ENCODE data around the gene ANAPC4. TPM values are rescaled to one million over a fixed set of nuclear protein-coding genes. Genes with fewer than 3 reads are reported as not detected.

The ANAPC4 gene
- total RNA-seq, 1 donor from 2014 or later = 36.4 TPM

DNA sequence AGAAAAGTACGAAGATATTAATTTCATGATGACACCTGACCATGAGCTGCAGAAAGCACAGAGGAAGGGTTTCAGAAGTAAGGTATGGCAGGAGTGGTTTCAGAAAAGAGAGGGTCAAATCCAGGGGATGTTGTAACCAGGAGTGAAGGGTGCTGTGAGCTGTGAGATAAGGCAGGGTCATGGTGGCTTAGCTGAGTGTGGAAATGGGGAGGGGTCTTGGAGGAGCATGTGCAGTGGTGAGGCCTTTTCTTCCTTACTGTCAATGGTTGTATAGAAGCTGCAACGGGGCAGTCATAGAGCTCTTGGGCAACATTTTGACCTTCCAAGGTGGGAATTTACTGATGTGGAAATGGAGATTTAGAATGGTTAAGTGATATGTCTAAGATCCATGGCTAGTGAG lies 2.5 kb downstream of the ANAPC4 start:
- DNase-seq = no peak

DNA sequence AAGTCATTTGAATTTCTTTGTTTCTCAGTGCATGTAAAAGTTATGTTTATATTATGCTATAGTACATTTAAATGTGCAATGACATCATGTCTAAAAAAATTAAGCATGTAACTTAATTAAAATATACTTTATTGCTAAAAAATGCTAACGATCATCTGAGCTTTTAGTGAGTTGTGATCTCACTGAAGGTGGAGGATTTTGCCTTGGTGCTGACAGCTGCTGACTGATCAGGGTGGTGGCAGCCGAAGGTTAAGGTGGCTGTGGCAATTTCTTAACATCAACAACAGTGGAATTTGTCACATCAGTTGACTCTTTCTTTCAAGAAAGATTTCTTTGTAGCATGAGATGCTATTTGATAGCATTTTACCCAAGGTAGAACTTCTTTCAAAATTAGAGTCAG lies 6.6 kb downstream of the ANAPC4 start:
- DNase-seq = no peak

DNA sequence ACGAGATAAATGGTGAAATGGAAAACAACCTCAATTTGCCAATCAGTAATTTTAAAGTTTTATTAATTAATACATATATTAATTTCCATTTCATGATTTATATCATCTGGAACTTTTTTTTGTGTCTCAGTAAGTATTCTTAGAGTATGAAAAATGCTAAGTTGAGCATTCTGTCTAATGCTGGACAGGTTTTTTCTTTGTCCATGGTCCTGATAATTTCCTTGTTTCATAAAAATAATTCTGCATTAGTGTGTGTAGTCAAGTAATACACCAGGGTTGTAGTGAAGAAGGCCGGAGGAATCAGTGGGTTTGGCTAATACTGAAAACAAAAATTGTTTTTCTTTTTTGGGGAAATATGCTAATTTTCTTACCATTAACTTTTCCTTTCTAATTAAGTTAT lies 9.9 kb downstream of the ANAPC4 start:
- DNase-seq = no peak

DNA sequence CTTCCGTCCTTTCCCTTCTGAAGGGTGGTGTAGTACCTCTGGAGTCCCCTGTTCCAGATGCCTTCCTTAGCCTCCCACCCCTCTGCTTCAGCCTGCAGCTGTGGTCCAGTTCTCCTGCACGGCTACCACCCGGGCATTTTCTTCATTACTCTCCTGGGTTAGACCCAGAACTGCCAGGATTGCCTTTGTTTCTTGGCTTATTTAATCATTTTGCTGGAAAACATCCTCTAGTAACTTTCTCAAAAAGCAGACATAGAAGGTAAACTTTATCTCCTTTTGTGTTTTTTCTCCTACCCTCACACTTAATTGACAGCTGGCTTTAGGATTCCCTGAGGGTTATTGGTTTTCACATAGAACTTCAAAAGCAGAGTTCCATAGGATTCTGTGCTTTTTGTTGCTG lies 20.2 kb downstream of the ANAPC4 start:
- DNase-seq = no peak

DNA sequence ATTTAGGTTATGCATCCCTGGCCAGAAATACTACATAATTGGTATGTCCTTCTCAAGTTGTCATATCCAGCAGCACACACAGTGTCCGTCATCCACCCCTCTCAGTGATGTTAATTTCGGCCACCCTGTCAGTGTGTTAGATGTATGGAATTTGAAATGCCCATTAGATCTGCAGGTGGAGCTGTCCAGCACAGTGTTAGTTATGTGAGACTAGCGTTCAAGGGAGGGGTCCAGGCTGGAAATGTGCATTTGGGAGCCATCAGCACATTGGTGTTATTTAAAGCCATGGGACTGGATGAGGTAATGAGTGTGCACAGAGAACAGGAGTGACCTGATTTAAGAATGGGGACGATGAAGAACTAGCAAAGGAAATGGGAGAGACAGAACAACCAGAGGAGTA lies 22.4 kb downstream of the ANAPC4 start:
- DNase-seq = peak; percentile 17

DNA sequence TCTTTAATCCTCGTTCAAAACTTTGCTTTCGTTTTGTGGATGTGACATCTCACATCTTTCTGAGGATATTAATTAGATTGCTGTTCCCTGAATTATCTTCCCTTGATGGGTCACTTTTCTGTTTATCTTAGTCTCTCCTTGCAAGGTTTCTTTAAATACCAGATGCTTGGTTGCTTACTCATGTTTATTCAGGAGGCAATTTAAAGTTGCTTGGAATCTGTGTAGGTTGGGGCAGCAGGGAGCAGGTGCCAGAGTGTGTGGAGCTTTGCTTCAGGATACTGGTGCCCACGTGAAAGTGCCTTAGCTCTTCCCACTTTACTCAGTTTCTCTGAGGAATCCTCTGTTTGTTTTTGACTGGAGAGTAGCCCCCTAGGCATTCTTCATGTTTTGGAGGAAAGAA lies 24.0 kb downstream of the ANAPC4 start:
- no peak for DNase-seq

DNA sequence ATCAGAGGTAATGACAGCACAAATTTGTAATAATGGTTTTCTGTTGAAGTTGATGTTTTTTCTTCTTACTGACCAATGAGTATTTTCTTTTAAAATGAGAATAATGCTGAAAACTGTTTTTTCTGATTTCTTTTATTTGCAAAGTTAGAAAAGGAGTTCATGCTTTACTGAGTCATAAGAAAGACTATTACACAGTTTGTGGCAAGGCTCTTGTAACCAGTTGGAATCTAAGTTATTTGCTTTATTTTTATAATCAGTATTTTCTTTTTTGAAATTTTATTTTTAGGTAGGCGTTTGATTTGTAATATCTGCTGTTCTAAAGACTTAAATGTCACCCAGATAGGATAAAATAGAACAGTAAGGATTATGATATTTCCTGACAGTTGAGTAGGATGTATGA lies 25.5 kb downstream of the ANAPC4 start:
- DNase-seq = no peak

DNA sequence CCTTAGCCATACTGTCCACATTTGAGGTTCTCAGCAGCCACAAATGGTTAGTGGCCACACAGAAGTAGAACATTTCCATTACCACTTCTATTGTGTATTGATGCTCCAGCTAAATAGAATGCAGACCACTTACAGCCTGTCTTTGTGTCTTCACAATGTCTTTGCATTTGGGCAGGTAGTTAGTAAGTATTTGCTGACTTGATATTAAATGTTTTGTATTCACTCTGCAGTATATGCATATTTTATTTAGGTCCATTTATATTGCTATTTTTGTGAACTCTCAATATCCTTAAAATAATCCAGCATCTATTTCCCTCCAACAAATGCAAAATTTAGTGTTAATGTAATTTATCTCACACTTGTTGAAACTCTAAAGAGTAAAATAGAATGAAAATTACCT lies 26.6 kb downstream of the ANAPC4 start:
- DNase-seq = no peak

DNA sequence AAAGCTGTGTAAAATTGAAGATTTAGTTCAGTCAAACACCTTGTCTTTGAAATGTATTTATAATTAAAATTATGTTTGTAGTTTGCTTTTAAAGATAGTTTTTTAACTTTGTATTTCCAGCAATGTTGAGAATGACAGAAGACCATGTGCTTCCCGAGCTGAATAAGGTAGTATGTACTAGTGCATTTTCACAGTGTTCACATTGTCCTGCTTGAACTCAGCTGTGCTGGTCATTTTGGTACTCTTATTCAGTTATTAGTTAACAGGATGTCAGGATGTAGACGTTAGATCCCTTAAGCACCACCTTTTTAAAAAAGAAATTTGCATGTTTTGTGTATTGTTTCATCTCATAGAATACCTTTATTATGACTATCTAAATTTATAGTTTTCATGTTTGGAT lies 28.4 kb downstream of the ANAPC4 start:
- DNase-seq = no peak

DNA sequence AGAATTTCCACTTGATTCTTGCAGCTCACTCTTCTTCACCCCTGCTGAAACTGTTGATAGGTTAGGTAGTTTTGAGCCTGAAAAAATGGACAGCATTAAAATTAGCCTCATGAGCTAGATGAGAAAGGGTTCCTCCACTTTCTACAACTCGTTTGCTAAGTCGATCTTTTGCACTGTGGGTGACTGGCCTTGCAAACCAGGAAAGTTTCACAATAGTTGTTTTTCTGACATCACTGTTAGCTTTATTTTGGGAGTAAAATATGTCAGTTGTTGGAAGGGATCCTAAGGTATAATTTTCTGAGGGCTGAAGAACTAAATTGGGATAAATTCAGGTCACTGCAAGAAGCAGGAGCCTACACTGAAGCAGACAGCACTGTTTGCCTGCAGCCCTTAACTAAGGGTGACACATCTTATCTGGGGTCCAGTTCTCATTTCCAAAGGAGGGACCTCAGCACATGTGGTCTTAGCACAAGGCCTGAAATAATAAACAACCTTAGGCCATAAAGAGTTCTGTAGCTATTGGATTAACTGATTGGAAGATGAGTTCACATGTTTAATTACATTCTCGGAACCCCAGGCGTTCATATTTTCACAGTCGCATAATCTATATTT lies 29.1 kb downstream of the ANAPC4 start:
- peak; percentile 13 for DNase-seq

DNA sequence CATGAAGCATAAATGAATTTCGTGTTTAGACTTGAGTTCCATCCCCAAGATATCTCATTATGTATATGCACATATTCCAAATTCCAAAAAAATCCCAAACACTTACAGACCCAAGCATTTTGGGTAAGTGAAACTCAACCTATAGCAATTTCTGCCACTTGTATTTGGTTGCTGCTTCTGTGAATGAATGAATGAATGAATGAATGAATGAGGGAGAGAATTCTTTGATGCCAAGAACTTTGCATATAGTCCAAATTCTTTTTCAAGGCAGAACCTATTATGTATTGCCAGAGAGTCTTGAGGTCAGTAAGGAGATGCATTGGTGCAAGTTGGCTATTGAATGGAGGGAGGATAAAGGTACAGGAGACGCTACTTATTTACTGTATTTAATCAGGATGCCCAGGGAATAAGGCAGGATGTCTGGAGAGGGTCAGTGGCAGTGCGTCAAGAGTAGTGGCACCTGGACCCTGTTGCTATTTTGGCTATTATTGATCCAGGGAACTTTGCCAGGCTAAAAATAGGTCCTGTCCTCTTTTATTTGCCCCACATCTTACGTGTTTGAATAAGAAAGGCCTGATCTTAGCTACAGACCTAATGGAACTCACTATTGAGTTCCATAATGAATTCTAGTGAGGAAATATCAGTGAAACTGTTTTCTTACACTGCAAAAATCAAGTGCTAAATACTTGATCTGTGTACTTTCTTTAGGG lies 33.9 kb downstream of the ANAPC4 start:
- DNase-seq = no peak

DNA sequence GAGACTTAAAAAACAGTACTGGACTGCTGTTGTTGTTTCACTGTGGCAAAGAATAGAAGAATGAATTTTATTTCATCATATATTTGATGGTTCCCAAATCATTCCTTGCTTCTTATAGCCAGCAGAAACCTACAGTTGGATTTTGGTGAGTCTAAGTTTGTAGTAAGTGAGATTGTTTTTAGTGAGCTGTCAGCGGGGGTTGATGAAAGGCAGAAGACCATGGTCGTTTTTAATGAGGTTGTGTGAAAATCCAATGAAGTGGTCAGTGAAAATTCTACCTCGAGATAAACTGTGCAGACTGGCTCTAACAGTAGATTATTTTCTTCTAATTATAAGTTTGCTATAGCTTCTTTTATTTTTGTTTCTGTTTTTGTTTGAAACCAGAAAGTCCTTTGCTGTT lies 36.2 kb downstream of the ANAPC4 start:
- no peak for DNase-seq

DNA sequence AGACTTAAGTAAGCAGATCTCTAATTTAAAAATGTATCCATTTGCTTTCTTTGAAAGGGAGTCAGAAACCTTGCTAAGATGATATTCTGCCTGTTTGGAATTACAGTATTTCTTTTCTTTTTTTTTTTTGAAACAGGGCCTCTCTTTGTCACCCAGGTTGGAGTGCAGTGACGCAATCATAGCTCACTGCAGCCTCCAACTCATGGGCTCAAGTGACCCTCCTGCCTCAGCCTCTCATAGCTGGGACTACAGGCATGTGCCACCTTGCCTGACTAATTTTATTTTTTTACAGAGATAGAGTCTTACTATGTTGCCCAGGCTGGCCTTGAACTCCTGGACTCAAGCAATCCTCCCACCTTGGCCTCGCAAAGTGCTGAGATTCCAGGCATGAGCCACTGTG lies 40.0 kb downstream of the ANAPC4 start:
- DNase-seq = no peak

DNA sequence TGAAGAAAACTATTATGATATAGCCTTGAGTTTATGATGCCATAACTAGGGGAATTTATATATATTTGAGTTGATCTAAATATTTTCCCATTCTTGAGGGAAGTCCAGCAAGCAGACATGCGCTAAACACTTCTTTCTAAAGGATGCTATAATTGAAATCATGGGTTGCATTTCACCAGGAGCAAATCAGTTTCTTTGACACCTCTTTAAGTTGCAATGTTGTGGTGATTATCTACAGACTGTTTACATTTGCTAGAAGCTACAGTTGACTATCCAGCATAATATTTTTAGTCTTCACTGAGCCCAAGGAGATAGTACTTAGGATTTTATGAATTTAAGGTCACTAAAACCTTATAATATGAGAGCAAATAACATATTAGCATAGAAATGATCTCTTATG lies 43.9 kb downstream of the ANAPC4 start:
- DNase-seq = no peak

DNA sequence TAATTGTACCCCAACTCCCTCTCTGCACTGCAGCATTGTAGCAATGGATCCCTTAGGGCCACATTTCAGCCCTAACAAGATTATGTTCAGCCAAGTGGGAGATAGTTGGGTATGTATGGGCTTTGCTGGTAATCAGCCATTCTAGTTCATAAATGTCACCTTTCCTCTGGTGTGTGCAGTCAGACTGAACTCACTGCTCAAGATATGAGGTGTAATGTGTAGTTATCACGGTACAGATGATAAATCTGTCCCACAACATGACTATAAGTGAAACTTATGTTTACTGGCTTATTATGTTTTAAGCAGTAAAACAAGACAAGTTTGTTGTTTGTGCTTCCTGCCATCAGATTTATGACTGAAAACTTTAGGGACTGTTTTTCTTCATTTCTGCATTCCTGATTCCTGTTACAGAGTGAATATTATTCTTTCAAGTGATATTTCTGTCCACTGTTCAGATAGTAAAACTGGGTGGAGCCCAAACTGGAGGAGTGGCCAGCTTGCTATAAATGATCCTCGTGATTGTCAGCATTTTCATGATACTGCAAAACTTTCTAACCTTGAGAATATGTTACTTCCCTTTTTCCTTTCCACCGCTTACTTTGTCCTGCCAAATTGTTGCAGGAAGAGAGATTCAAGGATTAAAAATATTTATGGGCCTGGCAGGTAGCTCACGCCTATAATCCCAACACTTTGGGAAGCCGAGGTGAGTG lies 44.9 kb downstream of the ANAPC4 start:
- DNase-seq = no peak

DNA sequence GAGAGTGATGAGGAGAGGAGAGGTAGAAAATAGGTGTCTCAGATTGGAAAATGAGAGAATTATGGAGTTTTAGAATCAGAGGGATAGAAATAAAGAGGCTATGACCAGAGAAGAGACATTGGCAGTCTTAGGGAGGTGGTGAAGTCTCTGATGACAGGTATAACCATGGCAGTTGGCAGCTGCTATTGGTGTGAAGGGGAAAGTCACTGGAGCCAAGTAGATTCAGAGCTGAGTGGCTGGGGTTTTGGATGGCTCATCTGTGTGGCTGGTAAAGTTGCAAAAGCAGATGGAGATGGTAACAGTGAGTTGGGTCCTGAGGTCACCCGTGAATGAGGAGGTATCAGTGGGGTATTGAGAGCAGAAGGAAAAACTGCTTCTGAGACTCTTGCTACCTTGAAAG lies 46.5 kb downstream of the ANAPC4 start:
- no peak for DNase-seq

DNA sequence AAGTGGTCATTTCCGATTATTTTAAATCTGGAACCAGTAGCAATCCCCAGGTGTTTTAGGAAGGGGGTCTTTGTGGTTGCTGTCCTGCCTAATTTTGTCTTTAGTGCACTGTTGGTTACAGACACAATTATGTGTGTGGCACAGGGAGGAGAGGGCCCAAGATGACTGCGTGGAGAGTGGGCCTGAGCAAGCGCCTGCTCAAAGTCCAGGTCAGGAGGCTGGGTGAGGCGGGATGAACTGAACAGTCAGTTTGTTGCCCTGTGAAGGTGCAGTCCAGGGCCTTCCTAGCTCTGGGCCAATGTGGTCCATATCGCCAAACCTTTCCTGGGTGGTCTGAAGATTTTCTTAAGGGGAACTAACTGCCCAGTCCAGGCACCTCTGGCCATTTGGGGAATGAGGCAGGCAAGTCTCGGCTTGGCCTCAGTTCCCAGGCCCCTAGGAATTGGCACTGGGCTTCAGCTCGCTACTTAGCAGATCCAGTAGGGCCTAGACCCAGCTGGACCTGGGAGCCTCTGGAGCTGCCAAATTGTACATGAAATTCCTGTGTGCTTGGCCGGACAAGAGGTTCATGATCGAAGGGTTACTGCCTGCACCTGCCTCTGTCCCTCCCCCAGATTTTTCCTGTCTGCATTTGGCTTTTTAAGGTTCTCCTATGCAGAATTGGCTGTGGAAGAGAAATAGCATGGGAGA lies 47.6 kb downstream of the ANAPC4 start:
- DNase-seq = peak; percentile 53

DNA sequence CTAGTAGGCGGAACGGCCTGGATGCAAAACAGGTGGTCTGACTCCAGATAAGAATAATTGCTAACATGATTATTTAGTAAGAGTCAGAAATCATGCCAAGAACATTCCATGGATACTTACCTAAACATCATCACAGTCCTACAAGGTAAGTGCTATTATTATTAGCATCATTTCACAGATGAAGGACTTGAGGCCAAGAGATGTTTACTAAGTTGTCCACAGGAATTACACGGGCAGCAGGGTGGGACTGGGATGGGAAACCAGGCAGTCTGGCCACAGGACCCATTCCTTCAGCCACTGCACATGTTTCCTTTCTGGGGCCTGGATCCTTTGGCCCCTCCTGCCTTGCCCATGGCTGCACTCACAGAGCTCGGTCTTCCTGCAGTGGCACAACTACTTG lies 48.3 kb downstream of the ANAPC4 start:
- no peak for DNase-seq

DNA sequence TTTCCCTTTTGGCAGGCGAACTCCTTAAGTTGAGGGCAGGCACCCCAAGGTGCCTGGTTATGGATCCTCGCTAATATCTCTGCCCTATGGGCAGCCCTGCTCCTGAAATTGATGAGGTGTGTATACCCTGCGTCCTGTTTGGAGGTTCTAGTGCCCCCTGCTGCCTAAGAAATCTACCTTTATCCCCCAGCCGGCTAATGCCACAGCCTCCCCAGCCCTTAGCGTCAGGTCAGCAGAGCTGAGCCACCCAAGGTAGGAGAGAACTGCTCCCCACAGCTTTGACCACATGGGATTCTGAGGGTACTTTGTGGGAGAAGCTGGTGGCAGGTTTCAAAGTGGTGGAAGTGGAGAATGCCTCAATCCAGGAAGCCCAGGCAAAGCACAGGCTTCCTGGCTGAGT lies 50.8 kb downstream of the ANAPC4 start:
- no peak for DNase-seq

DNA sequence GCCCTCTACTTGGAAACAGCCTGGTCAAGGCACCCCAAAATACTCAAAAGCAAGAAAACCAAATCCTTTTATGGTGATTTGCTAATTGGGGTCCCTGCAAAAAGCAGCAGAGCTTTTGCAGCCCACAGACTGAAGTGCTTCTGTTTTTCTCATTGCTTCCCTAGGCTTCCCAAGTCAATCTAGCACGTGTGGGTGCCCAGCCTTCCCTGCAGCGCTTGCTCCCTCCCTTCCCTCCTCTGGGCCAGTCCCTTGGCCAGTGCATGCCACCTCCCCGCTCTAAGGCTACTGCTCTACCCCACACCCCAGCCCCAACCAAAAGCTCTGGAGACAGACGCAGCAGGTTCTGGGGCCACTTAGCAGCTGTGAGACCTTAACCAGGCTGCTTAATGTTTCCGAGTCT lies 53.6 kb downstream of the ANAPC4 start:
- DNase-seq = no peak

DNA sequence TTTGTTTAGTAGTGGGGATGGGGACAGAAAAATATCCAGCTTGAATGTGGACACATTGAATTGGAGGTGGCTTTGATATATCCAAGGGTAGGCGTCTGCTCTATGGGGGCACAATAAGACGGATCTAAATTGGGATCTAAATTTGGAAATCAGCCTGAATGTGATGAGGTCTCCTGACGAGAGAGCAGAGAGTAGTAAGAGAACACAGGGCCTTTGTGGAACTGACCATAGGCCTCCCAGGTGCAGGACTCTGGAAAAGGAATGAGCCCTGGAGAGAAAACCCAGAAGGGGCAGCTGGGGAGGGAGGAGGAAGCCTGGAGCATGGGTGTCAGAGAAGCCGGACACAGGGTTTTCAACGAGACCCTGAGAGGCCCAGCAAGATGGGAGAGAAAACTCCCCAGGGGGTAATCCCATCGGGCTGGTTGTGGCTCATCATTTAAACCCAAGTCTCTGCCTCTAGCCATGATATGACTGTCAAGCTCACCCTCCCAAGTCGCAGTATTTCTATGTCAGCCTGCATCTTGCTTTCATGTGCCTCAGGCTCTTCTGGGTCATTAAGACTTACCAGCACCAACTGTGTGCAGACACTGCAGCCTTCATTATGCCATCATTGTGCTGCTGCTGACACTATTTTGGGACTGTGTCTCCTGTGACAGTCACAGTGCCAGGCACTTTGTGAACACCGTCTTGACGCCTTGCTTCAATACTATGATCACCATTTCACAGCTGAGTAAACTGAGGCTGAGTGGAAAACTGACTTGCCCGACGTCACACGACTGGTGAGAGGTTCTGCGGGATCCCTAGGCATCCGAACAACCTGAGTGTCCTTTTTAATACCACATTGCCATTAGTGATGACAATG lies 57.1 kb downstream of the ANAPC4 start:
- no peak for DNase-seq

DNA sequence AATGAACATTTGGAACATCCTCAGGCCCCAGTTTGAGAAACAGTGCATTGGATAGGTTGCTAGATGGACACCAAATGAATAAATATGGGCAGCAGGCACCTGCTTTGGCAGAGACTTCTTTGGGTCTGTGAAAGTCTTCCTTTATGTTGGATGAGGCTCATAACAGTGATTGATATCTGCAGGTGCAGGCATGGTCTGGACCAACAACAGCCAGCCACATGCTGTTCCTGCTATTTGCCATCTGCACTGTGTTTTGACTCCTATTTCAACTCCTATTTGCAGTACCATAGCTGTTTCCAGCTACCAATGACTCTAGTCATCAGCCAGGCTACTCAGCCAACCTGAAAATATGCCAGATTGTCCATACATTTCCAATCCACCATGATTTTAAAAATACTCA lies 60.9 kb downstream of the ANAPC4 start:
- peak; percentile 67 for DNase-seq

Data from tongue (tissue), 2 donors.